ENCODE data around the gene PLEKHA6. TPM values are rescaled to one million over a fixed set of nuclear protein-coding genes. Genes with fewer than 3 reads are reported as not detected.

PLEKHA6 gene
- total and polyA plus RNA-seq, 2 of the 4 experiments (the other 2 are of a cell fraction), result 8.2 to 19.9 TPM

DNA sequence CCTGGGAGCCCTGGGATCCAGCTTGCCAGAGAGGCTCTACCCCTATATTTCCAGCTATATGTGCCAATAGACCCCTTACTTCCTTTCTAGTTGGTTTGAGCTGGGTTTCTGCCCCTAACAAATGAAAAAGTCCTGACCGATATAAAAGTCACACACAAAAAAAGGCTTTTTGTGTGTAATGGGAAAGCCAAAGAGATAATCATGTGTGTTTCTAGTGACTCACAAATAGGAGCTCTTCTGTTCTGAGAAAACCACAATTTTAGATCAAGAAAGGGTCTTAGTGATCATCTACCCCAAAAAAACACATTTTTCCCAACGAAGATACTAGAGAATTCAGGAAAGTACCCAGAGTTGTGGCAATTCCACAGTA lies 23.0 kb upstream of the PLEKHA6 start:
- no CpG with 5 or more reads among the region's 2 CpGs for WGBS, 2 experiments (ENCODE audit: extremely low coverage in 2 of 2, insufficient read length in 1 of 2)

More for the DNA sequence above, 23.0 kb upstream of the PLEKHA6 start:
- DNase-seq (no peak), ATAC-seq (ENCODE audit: low read depth) (no peak)
- intact Hi-C loops (cut with micrococcal nuclease) (no loop called here), in situ Hi-C loops (cut with MboI; ENCODE audit: low sequenced_read_pairs) (no loop called here), dilution Hi-C loops (cut with HindIII; ENCODE audit: low sequenced_read_pairs, unreplicated experiment) (loop anchor here (25.0 kb wide), 2 partner anchors 220 to 520 kb away; partner anchors contain the start of genes ETNK2, REN and SNRPE)
- Histone ChIP-seq H3K9ac (ENCODE audit: low read depth, low read length) (no peak overlapping the region), H3K56ac (ENCODE audit: extremely low read depth, insufficient read depth, low read length) (no peak overlapping the region), H3K14ac (replicated peaks; ENCODE audit: low read depth, low read length) (no peak overlapping the region), H2AFZ (replicated peaks; ENCODE audit: low read length, poor library complexity) (no peak overlapping the region), H4K91ac (ENCODE audit: insufficient read depth, low read depth, low read length) (no peak overlapping the region), H4K5ac (ENCODE audit: low read depth, low read length) (no peak overlapping the region), H4K8ac (ENCODE audit: low read depth in 2 of 2, low read length in 2 of 2) (no peak overlapping the region), H3K9me1 (ENCODE audit: insufficient read depth, low read length) (no peaks in the 10 kb centered on the region), H3K9me3 (ENCODE audit: control insufficient read depth, insufficient read depth, low read length) (no peaks in the 10 kb centered on the region), H3K4me2 (ENCODE audit: low read depth, low read length) (no peak overlapping the region), H2BK20ac (ENCODE audit: low read depth, low read length) (no peak overlapping the region), H3K18ac (ENCODE audit: low read depth, low read length) (no peak overlapping the region), H3K27ac (ENCODE audit: insufficient read depth, low read length) (no peak overlapping the region), H2AK5ac (ENCODE audit: low read depth, low read length) (no peak overlapping the region), H2BK5ac (ENCODE audit: low read depth, low read length, poor library complexity, severe bottlenecking) (no peak overlapping the region), H3K4ac (ENCODE audit: low read depth, low read length) (no peak overlapping the region), H3K4me1 (ENCODE audit: control insufficient read depth, insufficient read depth, low read length) (peaks cover 3% of the 10 kb centered on the region; the same call in 1 of the 2 replicates), H3K27me3 (ENCODE audit: control insufficient read depth, insufficient read depth, low read length) (peaks cover 58% of the 10 kb centered on the region), H3K36me3 (ENCODE audit: control insufficient read depth, insufficient read depth, low read length) (no peaks in the 10 kb centered on the region), H2BK120ac (ENCODE audit: low read depth, low read length) (no peak overlapping the region), H3K23ac (ENCODE audit: low read depth, low read length) (no peak overlapping the region), H2AK9ac (replicated peaks; ENCODE audit: low read depth, low read length, poor library complexity) (no peak overlapping the region), H2BK15ac (ENCODE audit: low read depth, low read length) (no peak overlapping the region), H4K20me1 (ENCODE audit: insufficient read depth, low read length) (no peaks in the 10 kb centered on the region), H3K79me1 (ENCODE audit: low read depth in 1 of 2, low read length in 2 of 2) (no peaks in the 10 kb centered on the region), H3K4me3 (ENCODE audit: insufficient read depth, low read depth, low read length) (no peak overlapping the region)
- ChIA-PET CTCF (interaction anchor here (1.1 kb wide), 1 partner anchor 16 kb away, joined by 4 read pairs; no protein-coding TSS in a partner anchor), POLR2A (ENCODE audit: unreplicated experiment) (interaction anchor here (0.7 kb wide), 1 partner anchor 108 kb away, joined by 11 read pairs; no protein-coding TSS in a partner anchor)
- TF ChIP-seq POLR2A (IDR thresholded peaks at IDR 0.05; ENCODE audit: low read depth, low read length) (no peak), RAD21 (IDR thresholded peaks at IDR 0.05; ENCODE audit: low read length) (no peak), RFX5 (IDR thresholded peaks at IDR 0.05; ENCODE audit: low read depth, low read length) (no peak), BHLHE40 (IDR thresholded peaks at IDR 0.05; ENCODE audit: low read depth, low read length) (no peak), CHD1 (IDR thresholded peaks at IDR 0.05; ENCODE audit: low read depth, low read length) (no peak), MAFK (IDR thresholded peaks at IDR 0.05; ENCODE audit: low read depth, low read length) (no peak), CTCF (conservative IDR thresholded peaks at IDR 0.05; ENCODE audit: low read depth, low read length) (no peak), NFE2L2 (IDR thresholded peaks at IDR 0.05; ENCODE audit: low read depth, low read length) (no peak), FOS (IDR thresholded peaks at IDR 0.05; ENCODE audit: low read depth, low read length) (no peak)
- TF ChIP-seq, protein P1, sequence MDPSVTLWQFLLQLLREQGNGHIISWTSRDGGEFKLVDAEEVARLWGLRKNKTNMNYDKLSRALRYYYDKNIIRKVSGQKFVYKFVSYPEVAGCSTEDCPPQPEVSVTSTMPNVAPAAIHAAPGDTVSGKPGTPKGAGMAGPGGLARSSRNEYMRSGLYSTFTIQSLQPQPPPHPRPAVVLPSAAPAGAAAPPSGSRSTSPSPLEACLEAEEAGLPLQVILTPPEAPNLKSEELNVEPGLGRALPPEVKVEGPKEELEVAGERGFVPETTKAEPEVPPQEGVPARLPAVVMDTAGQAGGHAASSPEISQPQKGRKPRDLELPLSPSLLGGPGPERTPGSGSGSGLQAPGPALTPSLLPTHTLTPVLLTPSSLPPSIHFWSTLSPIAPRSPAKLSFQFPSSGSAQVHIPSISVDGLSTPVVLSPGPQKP (IDR thresholded peaks at IDR 0.05; ENCODE audit: borderline replicate concordance, low read depth, low read length), result no peak
- TF ChIP-seq, protein P2, sequence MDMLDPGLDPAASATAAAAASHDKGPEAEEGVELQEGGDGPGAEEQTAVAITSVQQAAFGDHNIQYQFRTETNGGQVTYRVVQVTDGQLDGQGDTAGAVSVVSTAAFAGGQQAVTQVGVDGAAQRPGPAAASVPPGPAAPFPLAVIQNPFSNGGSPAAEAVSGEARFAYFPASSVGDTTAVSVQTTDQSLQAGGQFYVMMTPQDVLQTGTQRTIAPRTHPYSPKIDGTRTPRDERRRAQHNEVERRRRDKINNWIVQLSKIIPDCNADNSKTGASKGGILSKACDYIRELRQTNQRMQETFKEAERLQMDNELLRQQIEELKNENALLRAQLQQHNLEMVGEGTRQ (IDR thresholded peaks at IDR 0.05; ENCODE audit: low read depth, low read length), result no peak
- no TSS peak for BruUV-seq (replicated peaks)

Measured in IMR-90 (cell line).